Stromal cell of bone marrow (primary cell): ENCODE data around the gene WDR88.
"Not testable (repeated sequence)": the region's sequence is repeated elsewhere in the genome, so short reads cannot be mapped to it uniquely, and the experiment has no call there.

Experiments
- DNase-seq: peaks from one replicate; pipeline ENCODE4 v3.0.0-alpha.2; 2012; ENCODE audit warnings: low read depth

The WDR88 gene

DNA sequence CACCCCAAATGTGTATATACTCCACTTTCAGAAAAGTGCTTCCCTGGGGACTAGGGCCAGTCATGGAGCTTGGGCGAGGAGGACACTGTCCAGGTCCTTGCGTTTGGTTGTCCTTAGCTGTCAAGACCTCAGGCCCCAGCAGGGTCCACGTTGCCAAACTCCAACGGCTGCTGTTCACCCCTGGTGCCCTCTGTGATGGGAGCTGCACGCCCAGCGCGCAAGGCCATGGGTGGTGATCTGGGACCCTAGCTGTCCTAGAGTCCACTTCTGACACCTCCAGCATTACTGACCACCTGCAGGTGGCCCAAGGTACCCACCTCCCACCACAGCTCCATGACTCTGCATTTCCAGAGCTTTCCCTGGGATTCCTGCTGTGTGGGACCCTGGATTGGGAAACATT, 66.3 kb downstream of the WDR88 start:
- DNase-seq, result no peak

DNA sequence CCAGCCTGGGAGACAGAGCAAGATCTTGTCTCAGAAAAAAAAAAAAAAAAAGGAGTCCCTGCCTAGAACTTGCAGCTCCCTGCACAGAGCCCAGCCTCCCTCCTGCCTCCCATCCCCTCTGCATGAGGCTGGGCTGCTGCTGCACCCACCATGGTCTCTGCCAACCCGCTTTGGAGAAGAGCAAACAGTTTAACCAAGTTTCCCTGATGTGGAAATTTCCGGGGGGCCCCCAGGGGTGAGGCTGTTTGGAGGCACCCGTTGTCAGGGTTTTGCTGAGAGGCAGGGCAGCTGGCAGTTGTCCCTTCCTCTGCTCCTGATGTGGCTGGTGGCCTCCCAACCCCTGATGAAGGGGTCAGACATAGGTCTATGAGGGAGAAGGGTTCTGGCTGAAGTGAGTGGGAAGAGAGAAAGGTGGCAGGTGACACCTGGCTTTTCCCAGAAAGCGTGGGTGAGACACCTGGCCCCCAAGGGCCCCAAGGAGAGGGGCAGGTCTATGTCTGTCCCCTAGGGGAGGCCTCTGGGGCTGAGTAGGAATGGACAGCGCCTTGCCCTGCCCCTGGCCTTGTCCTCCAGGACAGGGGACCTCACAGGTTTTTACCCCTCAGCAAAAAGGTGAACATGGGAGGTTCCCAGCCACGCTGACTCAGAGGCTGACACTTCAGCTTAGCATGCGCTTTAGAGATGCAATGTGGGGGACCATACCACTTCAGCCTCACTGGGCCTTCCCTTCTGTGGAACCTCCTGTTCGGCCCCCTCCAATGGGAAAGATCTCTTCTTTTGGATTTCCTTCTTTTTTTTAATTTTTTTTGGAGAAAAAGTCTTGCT, 67.7 kb downstream of the WDR88 start:
- DNase-seq, result no peak

DNA sequence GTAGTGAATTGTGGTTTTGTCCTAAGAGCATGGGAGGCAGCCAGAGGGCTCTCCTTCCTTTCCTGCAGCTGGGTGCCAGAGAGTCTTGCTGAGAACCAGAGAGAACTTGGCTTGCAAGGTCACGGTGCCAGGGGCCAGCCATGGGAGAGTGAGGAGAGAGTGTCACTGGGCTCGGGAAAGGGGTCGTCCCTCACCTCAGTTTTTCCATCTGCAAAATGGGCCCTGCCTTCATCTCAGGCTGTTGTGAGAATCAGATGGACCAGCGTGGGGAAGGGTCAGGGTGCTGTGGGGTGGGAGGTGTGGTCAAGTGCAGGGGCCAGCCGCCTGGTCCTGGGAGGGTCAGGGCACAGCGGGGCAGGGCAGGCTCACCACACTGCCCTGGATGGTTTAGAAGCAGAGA, 69.6 kb downstream of the WDR88 start:
- DNase-seq, result no peak

DNA sequence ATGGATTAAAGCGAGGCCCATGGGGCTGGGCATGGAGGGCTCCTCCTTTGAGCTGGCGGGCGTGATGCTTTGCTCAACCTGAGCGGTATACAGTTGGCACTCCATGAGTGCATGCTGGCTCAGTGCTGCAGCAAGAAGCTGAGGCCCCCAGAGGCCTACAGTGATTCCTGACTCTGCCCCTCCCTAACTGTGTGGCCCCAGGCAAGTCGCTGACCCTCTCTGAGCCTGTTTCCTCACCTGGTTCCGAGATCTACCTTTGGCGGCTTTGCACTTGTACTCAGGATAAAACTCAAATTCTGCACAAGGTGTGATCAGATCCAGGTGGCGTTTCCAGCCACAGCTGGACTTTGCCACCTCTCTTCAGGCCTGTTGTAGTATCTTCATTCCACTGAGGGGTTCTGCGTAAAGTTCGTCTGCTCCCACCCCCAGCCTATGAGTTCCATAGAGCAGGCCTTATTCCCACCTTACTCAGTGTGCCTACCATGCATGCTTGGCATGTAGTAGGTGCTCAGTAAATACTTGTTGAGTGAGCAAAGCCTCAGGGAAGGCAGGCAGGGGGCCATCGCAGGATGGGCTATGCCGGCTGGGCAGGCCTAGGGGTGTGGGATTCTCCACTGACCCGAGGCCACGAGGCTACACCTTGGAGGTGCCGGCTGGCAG, 70.1 kb downstream of the WDR88 start:
- DNase-seq, result no peak

DNA sequence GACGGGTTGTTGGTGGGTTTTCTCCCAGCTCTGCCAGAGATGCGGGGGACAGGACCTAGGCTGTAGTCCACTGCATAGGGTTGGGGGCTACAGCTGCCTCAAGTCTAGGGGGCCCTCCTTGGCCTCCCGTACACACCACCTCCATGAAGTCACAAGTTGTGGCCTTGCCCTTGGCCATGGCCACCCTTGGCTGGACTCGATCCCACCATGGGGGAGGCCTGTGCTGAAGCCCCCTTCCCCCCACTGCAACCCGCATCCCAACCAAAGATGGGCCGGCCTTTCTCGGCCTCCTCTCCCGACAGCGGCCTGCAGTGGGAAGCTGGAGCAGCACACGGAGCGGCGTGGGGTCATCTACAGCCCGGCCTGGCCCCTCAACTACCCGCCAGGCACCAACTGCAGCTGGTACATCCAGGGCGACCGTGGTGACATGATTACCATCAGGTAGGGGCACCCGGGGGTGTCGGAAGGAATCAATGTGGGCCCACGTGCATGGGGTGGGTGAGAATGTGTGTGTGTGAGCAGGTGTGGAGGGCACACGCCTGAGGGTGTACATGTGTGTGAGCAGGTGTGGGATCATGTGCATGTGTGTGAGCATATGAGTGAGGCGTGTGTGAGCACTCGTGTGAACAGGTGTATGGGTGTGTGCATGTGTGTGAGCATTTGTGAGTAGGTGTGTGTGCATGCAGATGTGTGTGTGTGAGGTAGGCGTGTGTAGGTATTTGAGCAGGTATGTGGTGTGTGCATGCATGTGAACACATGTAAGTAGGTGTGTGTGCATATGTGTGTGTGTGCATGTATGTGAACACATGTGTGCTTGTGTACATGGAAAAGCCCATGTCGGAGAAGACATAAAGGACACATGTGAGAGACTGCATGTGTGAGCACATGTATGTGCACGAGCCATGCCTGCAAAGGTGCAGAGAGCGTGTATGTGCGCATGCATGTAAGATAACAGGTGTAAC, 70.9 kb downstream of the WDR88 start:
- no peak for DNase-seq

DNA sequence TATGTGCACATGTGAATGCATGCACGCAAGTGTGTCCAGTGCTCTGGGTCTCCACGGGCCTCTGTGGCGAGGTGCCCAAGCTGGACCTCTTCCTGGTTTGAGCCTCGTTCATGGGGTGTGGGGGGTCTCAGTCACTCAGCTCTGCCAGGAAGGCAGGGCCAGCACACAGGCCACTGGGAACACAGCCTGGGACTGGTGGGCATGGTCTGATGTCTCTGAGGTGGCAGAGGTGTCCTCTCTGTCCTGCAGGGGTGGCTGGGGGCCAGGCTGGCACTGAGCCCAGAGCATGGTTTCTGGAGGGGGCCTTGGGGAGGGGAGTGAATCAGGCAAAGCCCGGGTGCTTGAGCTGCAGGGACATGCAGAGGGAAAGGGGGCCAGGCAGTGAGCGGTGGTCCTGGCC, 71.6 kb downstream of the WDR88 start:
- no peak for DNase-seq

DNA sequence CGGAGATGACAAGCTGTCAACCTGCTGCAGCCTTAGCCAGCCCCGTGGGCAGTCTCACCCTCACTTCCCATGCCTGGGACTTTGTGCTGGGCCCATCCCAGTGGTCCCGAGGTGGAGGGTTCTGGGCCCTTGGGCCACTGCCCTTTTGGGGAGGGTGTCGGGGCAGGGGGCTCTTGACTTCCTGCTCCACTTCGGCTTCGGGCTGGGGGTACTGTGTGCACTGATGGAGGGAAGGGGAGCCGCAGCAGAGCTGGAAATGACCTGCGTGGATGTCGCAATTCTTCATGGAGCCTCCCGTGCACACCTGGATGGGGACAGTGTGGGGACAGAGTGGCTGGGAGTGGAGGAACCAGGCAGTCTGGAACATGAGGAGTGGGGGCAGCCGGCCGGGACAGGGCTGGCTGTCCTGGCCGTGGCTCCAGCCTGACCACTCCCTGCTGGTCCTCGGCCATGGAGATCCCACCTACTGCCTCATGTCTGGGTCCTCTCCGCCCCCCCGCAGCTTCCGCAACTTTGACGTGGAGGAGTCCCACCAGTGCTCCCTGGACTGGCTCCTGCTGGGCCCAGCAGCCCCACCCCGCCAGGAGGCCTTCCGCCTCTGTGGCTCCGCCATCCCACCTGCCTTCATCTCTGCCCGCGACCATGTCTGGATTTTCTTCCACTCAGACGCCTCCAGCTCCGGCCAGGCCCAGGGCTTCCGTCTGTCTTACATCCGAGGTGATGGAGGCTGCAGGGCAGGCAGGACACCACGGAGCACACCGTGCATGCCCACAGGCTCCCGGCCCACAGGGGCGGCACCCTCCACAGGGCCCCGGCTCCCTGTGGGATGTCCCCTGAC, 72.4 kb downstream of the WDR88 start:
- no peak for DNase-seq

DNA sequence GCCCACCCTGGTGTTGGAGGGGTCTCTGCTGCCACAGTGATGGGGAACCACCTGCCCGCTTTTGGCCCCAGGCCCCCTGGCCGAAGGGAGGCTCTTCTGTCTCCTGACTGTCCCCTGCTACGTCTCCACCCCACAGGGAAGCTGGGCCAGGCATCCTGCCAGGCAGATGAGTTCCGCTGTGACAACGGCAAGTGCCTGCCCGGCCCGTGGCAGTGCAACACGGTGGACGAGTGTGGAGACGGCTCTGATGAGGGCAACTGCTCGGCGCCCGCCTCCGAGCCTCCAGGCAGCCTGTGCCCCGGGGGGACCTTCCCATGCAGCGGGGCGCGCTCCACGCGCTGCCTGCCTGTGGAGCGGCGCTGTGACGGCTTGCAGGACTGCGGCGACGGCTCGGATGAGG, 73.2 kb downstream of the WDR88 start:
- DNase-seq, result no peak

DNA sequence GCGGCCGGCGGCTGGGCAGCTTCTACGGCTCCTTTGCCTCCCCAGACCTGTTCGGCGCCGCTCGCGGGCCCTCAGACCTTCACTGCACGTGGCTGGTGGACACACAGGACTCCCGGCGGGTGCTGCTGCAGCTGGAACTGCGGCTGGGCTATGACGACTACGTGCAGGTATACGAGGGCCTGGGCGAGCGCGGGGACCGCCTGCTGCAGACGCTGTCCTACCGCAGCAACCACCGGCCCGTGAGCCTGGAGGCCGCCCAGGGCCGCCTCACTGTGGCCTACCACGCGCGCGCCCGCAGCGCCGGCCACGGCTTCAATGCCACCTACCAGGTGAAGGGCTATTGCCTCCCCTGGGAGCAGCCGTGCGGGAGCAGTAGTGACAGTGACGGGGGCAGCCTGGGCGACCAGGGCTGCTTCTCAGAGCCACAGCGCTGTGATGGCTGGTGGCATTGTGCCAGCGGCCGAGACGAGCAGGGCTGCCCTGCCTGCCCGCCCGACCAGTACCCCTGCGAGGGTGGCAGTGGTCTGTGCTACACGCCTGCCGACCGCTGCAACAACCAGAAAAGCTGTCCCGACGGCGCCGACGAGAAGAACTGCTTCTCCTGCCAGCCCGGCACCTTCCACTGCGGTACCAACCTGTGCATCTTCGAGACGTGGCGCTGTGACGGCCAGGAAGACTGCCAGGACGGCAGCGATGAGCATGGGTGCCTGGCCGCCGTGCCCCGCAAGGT, 73.8 kb downstream of the WDR88 start:
- DNase-seq, result no peak

DNA sequence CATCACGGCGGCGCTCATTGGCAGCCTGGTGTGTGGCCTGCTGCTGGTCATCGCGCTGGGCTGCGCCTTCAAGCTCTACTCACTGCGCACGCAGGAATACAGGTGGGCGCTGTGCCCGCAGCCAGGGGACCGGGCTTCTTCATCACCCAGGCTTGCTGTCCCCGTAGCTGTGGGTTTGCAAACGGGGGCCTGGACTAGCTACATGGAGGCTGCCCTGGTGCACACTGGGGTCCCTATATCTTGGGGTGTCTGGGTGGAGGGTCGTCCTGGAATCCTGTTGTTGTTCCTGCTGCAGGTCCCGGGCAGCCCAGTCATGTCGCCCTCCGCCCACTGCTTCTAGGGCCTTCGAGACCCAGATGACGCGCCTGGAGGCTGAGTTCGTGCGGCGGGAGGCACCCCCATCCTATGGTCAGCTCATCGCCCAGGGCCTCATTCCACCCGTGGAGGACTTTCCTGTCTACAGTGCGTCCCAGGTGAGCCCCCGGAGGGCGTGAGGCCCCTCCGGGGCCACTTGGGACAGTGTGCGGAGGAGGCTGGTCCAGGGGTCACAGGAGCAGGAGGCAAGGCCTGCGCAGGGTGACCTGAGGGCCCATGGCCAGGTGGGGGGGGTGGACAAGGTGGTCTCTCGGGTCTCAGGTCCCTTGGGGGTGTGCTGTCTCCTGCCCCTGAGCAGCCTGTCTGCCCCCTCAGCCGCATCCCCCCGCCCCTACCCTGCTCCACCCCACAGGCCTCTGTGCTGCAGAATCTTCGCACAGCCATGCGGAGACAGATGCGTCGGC, 74.5 kb downstream of the WDR88 start:
- no peak for DNase-seq

DNA sequence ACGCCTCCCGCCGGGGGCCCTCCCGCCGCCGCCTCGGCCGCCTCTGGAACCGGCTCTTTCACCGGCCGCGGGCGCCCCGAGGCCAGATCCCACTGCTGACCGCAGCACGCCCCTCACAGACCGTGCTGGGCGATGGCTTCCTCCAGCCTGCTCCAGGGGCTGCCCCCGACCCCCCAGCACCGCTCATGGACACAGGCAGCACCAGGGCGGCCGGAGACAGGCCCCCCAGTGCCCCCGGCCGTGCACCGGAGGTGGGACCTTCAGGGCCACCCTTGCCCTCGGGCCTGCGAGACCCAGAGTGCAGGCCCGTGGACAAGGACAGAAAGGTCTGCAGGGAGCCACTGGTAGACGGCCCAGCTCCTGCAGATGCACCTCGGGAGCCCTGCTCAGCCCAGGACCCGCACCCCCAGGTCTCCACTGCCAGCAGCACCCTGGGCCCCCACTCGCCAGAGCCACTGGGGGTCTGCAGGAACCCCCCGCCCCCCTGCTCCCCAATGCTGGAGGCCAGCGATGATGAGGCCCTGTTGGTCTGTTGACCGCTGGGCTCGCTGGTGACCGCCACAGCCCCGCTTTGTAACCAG, 75.2 kb downstream of the WDR88 start:
- no peak for DNase-seq

DNA sequence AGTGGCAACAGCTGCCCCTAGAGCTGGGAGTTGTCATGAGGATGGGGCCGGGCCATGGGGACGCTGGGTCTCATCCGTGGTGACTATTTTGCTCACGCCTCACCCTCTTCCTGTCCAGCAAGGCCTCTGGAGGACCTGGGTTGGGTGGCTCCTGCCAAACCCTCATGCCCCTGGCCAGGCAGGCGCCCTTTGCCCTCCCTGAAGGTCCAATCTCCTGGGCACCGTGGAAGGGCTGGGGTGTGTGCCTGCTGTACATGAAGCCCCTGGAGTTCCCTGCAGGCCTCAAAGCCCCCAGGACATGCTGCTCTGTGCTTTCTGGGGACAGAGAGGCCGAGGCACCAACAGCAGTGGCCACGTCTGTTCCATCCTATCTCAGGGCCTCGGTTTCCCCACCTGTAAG, 76.0 kb downstream of the WDR88 start:
- no peak for DNase-seq

DNA sequence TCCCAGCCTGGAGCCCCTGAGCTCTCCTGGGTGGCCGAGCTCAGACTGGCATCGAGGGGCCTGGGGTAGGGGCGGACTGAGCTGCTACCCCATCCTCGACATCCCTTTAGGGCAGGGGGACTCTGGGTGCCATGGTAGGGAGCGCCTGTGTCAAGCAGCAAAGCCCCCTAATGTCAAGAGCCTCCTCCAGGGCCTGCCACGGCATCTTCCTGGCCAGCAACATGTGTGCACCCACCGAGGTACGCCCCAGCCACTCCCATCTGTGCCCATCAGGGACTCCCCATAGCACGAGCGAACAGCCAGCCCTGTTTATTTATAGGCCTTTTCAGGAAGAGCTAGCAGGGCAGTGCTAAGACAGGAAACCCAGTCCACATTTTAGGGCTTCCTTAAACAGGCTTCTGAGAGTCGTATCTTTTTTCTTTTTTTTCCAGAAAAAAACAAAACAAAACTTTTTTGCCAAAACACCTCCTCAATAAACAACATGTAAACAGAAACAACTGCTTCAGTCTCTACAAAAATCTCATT, 76.5 kb downstream of the WDR88 start:
- no peak for DNase-seq

DNA sequence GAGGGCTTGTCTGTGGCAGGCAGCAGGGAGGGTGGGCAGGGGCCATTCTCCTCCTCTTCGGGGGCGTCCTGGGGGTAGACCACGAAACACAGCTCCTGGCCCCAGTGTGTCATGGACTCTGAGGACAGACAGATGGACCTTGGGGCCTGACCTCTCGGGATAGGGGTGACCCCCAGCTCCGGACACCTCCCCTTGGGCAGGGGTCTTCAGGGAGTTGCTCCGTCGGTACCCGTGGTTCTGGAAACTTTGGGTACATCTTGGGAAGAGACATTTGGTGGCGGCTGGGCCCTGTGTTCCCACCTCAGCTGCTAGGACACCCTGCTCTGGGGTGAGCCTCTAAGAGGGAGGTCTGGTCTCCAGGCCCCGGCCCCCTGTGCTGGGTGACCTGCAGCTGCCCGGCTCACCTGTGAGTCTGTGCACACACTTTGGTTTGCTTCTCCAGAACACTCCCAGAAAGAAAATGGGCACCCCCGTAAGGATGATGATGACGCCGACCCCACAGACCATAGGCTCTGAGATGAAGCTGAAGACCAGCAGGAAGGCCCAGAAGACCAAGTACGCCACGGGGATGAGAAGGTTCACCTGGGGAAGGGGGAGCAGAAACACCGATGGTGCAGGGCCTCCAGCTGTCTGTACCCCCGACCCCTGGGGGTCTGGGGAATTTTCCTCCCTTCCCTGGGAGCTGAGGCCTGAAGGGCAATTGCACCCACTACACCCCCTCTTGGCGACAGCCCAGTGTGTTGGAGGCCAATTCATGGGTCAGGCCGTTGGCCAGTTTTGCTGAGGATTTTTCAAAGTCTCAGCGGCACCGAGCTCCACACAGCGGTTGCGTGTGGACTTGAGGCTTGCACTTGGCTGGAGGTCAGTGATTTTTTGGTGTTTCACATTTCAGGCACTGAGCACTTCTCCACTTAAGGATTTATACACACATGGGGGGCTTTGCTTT, 77.3 kb downstream of the WDR88 start:
- no peak for DNase-seq

DNA sequence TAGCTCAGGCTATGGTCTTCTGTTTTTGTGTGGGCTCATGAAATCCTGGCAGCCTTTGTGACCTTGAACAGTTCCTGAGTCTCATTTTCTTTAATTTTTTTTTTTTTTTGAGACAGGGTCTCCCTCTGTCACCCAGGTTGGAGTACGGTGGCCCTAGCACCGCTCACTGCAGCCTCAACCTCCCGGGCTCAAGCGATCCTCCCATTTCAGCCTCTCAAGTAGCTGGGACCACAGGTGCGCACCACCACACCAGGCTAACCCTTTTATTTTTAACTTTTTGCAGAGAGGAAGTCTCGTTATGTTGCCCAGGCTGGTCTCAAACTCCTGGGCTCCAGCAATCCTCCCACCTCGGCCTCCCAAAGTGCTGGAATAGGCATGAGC, 77.9 kb downstream of the WDR88 start:
- not testable (repeated sequence) for DNase-seq

DNA sequence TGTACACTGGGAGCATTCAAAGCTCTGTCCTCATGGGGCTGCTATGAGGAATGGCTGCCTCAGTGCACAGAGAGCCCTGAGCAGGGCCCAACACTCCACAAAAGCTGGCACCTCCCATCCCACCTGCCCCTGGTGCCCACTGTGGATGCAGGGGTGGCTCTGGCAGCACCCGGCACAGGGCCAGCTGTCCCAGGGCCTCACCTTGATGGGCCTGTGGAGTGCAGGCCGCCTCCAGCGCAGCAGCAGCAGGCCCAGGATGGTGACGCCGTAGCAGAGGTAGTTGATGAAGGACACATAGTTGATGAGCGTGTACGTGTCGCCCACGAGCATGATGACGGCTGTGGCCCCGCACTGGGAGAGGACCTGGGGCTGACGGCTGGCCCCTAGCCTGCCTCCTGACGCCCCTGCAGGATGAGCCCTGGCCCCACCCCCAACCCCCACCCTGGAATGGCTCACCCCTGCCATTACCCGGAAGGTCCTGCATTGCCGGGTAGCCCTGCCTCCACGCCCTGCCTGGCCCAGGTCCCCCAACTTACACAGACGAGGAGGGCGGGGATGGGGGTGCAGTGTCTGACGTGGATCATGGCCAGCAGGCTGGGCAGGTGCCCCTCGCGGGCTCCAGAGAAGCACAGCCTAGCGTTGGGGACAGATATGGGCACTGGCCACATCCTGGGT, 78.5 kb downstream of the WDR88 start:
- no peak for DNase-seq

DNA sequence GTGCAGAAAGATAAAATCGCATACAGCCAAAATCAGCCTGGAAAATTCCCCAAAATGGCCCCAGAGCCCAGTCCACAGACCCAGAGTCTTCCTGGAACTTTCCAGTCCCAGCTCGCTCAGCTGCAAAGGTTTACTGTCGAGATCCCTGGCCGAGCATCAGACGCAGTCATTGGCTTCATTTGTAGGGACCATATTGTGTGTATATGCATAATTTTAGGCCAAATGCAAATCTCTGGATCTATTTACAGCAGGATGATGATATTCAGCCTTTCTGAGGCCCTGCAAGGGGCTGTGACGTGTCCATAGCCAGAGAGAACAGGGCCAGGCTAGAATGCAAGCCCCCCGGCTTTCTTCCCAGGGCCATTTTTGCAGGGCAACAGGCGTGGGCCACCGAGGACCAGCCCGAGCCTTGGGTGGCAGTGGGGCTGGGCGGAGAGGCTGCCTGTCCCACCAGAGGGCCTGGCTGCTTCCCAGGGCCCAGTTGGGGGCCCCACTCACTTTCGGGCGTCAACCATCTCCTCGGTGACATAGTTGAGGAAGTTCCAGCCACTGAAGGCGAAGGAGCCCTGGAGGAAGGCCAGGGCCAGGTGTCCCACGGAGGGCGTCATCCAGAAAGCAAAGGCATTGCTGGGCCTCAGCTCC, 80.0 kb downstream of the WDR88 start:
- no peak for DNase-seq
